GM12891 (cell line): ENCODE results near the gene SPSB4.

Experiments
- DNase-seq: peaks from one replicate; pipeline ENCODE4 v3.0.0; 2011; ENCODE audit warnings: low spot score; ENCODE audit not compliant: insufficient read length
- FAIRE-seq: peaks from 2 replicates; lab custom pipeline; 2011; peaks lifted over from hg19 to GRCh38; lab: Jason Lieb, UNC
- PAX5 ChIP-seq: IDR thresholded peaks from 2 replicates; pipeline ENCODE4 v1.6.1; 2011; ENCODE audit warnings: low read length, moderate library complexity, mild to moderate bottlenecking; ENCODE audit not compliant: insufficient read depth, severe bottlenecking
- POLR2A ChIP-seq: IDR thresholded peaks from 2 replicates; pipeline ENCODE4 v1.6.1; 2011; ENCODE audit warnings: low read depth, low read length, control low read depth
- POLR2AphosphoS5 ChIP-seq: IDR thresholded peaks from 2 replicates; pipeline ENCODE4 v1.6.1; 2011; ENCODE audit warnings: low read depth, low read length, control low read depth
- POU2F2 ChIP-seq: IDR thresholded peaks from 2 replicates; pipeline ENCODE4 v1.6.1; 2011; ENCODE audit warnings: low read depth, mild to moderate bottlenecking, control low read depth, low read length, moderate library complexity
- SPI1 ChIP-seq: IDR thresholded peaks from 2 replicates; pipeline ENCODE4 v1.6.1; 2011; ENCODE audit warnings: low read depth, low read length, control low read depth
- TAF1 ChIP-seq: IDR thresholded peaks from 2 replicates; pipeline ENCODE4 v1.6.1; 2011; ENCODE audit warnings: low read depth, low read length, control low read depth

The SPSB4 gene

GRCh38 chr3:141170678-141171295, 119.6 kb downstream of the SPSB4 start:
- DNase-seq = no peak
- TF ChIP-seq TAF1 (no peak), SPI1 (no peak), POLR2A (no peak), POLR2AphosphoS5 (no peak), POU2F2 (no peak), PAX5 (no peak)
- FAIRE-seq = no peak

- TF ChIP-seq SPI1 = no peak
- no peak for TF ChIP-seq TAF1
- DNase-seq = no peak
- no peak for FAIRE-seq
Measured at GRCh38 chr3:141174674-141175073, 123.5 kb downstream of the SPSB4 start.

DNA sequence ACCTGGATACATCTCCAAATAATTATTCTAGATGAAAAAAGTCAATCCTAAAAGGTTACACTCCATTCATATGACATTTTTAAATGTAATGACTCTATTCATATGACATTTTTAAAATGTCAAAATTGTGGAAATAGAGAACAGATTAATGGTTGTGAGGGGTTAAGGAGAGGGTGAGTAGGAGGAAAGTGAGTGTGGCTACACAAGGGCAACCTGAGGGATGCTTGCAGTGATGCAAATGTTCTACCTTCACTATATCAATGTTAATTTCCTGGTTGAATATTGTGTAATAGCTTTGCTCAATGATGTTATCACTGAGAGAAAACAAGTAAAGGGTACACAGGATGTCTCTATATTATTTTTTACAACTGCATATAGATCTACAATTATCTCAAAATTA, 125.6 kb downstream of the SPSB4 start:
- DNase-seq (no peak), FAIRE-seq (no peak)
- no peak for TF ChIP-seq SPI1
- no peak for TF ChIP-seq POLR2AphosphoS5
- no peak for TF ChIP-seq POU2F2
- TF ChIP-seq PAX5 = no peak
- no peak for TF ChIP-seq TAF1
- TF ChIP-seq POLR2A = no peak

- no peak for TF ChIP-seq PAX5
- no peak for FAIRE-seq
- DNase-seq = no peak
Measured at GRCh38 chr3:141178026-141178425, 126.9 kb downstream of the SPSB4 start.

- DNase-seq = no peak
- TF ChIP-seq TAF1 = no peak
- TF ChIP-seq POU2F2 = no peak
- no peak for TF ChIP-seq SPI1
- no peak for TF ChIP-seq POLR2A
- TF ChIP-seq PAX5 = no peak
- TF ChIP-seq POLR2AphosphoS5 = no peak
- FAIRE-seq = no peak
Measured at GRCh38 chr3:141178551-141178950, 127.4 kb downstream of the SPSB4 start.

GRCh38 chr3:141179983-141180382, 128.8 kb downstream of the SPSB4 start:
- DNase-seq (no peak), FAIRE-seq (no peak)
- no peak for TF ChIP-seq SPI1
- no peak for TF ChIP-seq PAX5
- no peak for TF ChIP-seq POLR2A
- no peak for TF ChIP-seq POLR2AphosphoS5
- no peak for TF ChIP-seq POU2F2
- no peak for TF ChIP-seq TAF1

- FAIRE-seq (no peak), DNase-seq (no peak)
- TF ChIP-seq POU2F2 (no peak), SPI1 (no peak)
Measured at GRCh38 chr3:141181196-141181595, 130.0 kb downstream of the SPSB4 start.

DNA sequence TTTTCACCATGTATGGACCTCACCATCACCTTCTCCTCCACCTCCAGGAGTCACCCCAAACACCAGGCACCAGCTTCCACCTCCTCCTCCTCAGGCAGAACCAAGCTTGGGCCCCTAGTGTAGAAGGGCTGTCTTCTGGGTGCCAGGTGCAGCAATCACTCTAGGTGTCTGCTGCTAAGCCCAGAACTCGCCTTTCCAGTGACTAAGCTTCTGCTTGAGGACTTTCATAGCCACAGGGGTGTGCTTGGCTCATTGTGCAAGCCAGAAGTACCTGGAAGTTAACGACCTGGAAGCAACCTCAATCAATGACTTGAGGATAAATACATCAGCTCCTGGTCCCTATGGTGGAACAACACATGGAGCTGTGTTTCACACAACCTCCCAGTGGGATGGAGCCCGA, 130.7 kb downstream of the SPSB4 start:
- DNase-seq (no peak), FAIRE-seq (no peak)
- no peak for TF ChIP-seq PAX5
- TF ChIP-seq POU2F2 = no peak
- no peak for TF ChIP-seq POLR2A
- no peak for TF ChIP-seq SPI1
- no peak for TF ChIP-seq POLR2AphosphoS5
- TF ChIP-seq TAF1 = no peak

- no peak for FAIRE-seq
- TF ChIP-seq POU2F2 (no peak), TAF1 (no peak), POLR2A (no peak), POLR2AphosphoS5 (no peak), SPI1 (no peak), PAX5 (no peak)
- no peak for DNase-seq
Measured at GRCh38 chr3:141183606-141184005, 132.5 kb downstream of the SPSB4 start.

DNA sequence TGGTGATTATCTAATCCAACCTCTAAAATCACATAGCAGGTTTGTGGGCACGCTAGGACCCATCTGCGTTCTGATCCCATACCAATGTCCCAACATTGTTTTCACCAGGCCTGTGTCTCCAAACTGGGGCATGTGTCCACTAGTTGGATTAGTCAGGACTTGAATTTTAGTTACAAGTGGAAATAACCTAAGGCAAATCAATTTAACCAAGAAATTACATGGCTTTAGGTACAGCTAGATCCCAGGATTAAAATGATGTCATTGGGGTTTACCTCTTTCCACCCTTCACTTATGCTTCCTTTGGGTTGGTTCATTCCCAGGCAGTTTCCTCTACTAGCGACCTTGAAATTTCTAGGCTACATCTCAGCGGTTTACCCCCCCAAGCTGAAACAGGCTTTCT, 133.3 kb downstream of the SPSB4 start:
- TF ChIP-seq TAF1 (no peak), POLR2A (no peak), POU2F2 (no peak), POLR2AphosphoS5 (no peak), SPI1 (no peak), PAX5 (no peak)
- FAIRE-seq = no peak
- no peak for DNase-seq
